ENCODE results near the gene ZDHHC14. TPM values are rescaled to one million over a fixed set of nuclear protein-coding genes. Genes with fewer than 3 reads are reported as not detected.

The ZDHHC14 gene
- total RNA-seq, 2 experiments from 2014 or later = 2.4 to 2.5 TPM

GRCh38 chr6:157659536-157660271, 278.7 kb downstream of the ZDHHC14 start:
- no peaks in the 10 kb centered on the region for H3K9me3 Mint-ChIP-seq (ENCODE audit: low read depth)
- peaks cover 11% of the 10 kb centered on the region for H3K4me1 Mint-ChIP-seq
- POLR2A ChIA-PET = interaction anchor here (0.7 kb wide), 1 partner anchor 280 kb away, joined by 4 read pairs; no protein-coding TSS in a partner anchor
- H3K4me3 Mint-ChIP-seq = no peak overlapping the region
- H3K27me3 Mint-ChIP-seq = peaks cover 2% of the 10 kb centered on the region
- H3K27ac Mint-ChIP-seq = no peak overlapping the region
- H3K36me3 Mint-ChIP-seq (ENCODE audit: low read depth) = no peaks in the 10 kb centered on the region
- CTCF ChIA-PET = interaction anchor here (0.7 to 1.1 kb wide), 3 partner anchors 174 to 371 kb away, joined by 3 to 5 read pairs (median 4); no protein-coding TSS in a partner anchor
- DNase-seq (peak; percentile 63), ATAC-seq (peak; percentile 85)
- intact Hi-C loops (cut with DNase I, micrococcal nuclease) = loop anchor here in 1 of 2 experiments (10.0 kb wide), 1 partner anchor 215 kb away; no protein-coding TSS in a partner anchor

DNA sequence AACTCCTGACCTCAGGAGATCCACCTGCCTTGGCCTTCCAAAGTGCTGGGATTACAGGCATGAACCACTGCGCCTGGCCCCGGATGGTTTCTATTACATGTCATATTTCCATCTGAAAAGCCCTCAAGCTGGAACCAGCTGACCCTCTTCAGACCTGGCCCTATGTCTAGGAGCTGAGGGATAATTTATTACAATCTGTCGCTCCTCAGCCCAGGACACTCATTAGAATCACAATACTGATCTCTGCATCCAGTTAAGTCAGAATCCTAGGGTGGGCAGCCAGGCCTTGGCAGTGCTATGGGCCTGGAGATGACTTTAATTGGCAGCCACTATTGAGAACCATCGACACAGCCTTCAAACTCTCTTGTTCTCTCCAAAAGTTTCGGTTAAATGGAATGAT, 279.4 kb downstream of the ZDHHC14 start:
- CTCF ChIA-PET = no interaction called here

GRCh38 chr6:157661652-157662051, 280.7 kb downstream of the ZDHHC14 start:
- Mint-ChIP-seq H3K27ac (no peak overlapping the region), H3K27me3 (peaks cover 7% of the 10 kb centered on the region), H3K4me1 (peaks cover 11% of the 10 kb centered on the region), H3K4me3 (no peak overlapping the region), H3K9me3 (ENCODE audit: low read depth) (no peaks in the 10 kb centered on the region), H3K36me3 (ENCODE audit: low read depth) (no peaks in the 10 kb centered on the region)
- DNase-seq (no peak), ATAC-seq (no peak)
- ChIA-PET POLR2A (interaction anchor here (0.7 kb wide), 1 partner anchor 269 kb away, joined by 4 read pairs; no protein-coding TSS in a partner anchor), CTCF (interaction anchor here (0.7 to 2.4 kb wide), 4 partner anchors 14 to 347 kb away, joined by 3 to 7 read pairs (median 4); no protein-coding TSS in a partner anchor)
- intact Hi-C loops (cut with DNase I, micrococcal nuclease) = loop anchor here in 1 of 2 experiments (10.0 kb wide), 1 partner anchor 213 kb away; no protein-coding TSS in a partner anchor

More for the DNA sequence above, 279.4 kb downstream of the ZDHHC14 start:
- ATAC-seq (no peak), DNase-seq (no peak)
- Mint-ChIP-seq H3K4me3 (no peak overlapping the region), H3K4me1 (peaks cover 11% of the 10 kb centered on the region), H3K9me3 (ENCODE audit: low read depth) (no peaks in the 10 kb centered on the region), H3K36me3 (ENCODE audit: low read depth) (no peaks in the 10 kb centered on the region), H3K27ac (no peak overlapping the region), H3K27me3 (peaks cover 4% of the 10 kb centered on the region)
- POLR2A ChIA-PET = no interaction called here
- intact Hi-C loops (cut with DNase I, micrococcal nuclease) = loop anchor here in 1 of 2 experiments (10.0 kb wide), 1 partner anchor 214 kb away; no protein-coding TSS in a partner anchor

DNA sequence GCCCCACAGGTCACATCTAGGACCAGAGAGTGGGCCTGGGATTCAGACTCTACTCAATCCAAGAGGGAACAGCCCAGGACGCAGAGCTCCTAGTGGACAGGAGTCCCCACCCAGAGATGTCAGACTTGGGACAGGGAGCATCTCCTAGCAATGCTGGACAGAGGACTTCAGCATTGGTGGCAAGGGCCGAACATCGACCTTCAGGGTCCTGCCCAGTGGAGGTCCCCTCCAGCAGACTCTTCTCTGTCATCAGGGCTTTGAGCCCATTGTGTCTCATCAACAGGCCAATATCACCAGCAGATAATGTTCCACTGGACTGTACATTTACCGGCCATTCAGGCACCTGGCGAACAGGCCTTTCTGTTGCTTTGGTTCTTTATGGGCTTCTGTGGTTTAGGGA, 282.3 kb downstream of the ZDHHC14 start:
- DNase-seq = no peak
- ChIA-PET POLR2A (no interaction called here), CTCF (interaction anchor here (2.4 kb wide), 1 partner anchor 348 kb away, joined by 7 read pairs; no protein-coding TSS in a partner anchor)
- no peaks in the 10 kb centered on the region for H3K36me3 Mint-ChIP-seq (ENCODE audit: low read depth)
- H3K4me3 Mint-ChIP-seq = no peak overlapping the region
- ATAC-seq = no peak
- H3K4me1 Mint-ChIP-seq = peaks cover 22% of the 10 kb centered on the region
- H3K9me3 Mint-ChIP-seq (ENCODE audit: low read depth) = no peaks in the 10 kb centered on the region
- peaks cover 7% of the 10 kb centered on the region for H3K27me3 Mint-ChIP-seq
- intact Hi-C loops (cut with DNase I, micrococcal nuclease) = loop anchor here in 1 of 2 experiments (10.0 kb wide), 1 partner anchor 212 kb away; no protein-coding TSS in a partner anchor
- no peak overlapping the region for H3K27ac Mint-ChIP-seq

DNA sequence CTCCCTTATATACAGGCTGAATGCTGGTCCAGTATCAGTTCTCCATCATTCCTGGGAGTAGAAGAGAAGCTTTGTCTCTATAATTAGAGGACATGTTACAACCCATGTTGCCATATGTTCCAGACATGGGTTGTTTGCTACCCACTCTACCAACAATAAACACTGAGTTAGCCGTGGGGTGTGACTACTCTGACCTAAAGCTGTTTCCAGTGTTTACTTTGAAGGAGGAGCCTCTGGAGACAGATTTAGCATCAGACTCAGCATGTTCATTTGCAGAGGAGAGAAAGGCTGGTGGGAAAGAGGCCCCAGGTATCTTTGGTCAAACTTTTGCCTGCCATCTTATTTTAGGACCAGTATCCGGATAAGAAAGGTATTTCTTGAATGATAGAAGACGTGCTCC, 284.2 kb downstream of the ZDHHC14 start:
- Mint-ChIP-seq H3K4me1 (peaks cover 24% of the 10 kb centered on the region), H3K27ac (no peak overlapping the region), H3K4me3 (no peak overlapping the region), H3K36me3 (ENCODE audit: low read depth) (no peaks in the 10 kb centered on the region), H3K27me3 (peaks cover 5% of the 10 kb centered on the region), H3K9me3 (ENCODE audit: low read depth) (no peaks in the 10 kb centered on the region)
- ChIA-PET CTCF (interaction anchor here (0.6 to 4.0 kb wide), 5 partner anchors 342 to 432 kb away, joined by 3 to 24 read pairs (median 16); partner anchors contain the start of gene TMEM242), POLR2A (no interaction called here)
- DNase-seq (no peak), ATAC-seq (no peak)
- intact Hi-C loops (cut with DNase I, micrococcal nuclease) = loop anchor here (5.0 to 10.0 kb wide), 5 partner anchors 97 to 407 kb away; partner anchors contain the start of gene ZDHHC14 (in 1 of the 2)

GRCh38 chr6:157666729-157667128, 285.7 kb downstream of the ZDHHC14 start:
- peaks cover 5% of the 10 kb centered on the region for H3K27me3 Mint-ChIP-seq
- POLR2A ChIA-PET = no interaction called here
- no peaks in the 10 kb centered on the region for H3K36me3 Mint-ChIP-seq (ENCODE audit: low read depth)
- no peak for DNase-seq
- no peak overlapping the region for H3K4me3 Mint-ChIP-seq
- no peak overlapping the region for H3K27ac Mint-ChIP-seq
- no peaks in the 10 kb centered on the region for H3K9me3 Mint-ChIP-seq (ENCODE audit: low read depth)
- no peak for ATAC-seq
- peaks cover 31% of the 10 kb centered on the region for H3K4me1 Mint-ChIP-seq
- intact Hi-C loops (cut with DNase I, micrococcal nuclease) = loop anchor here (1.0 to 10.0 kb wide), 8 partner anchors 96 to 406 kb away; partner anchors contain the start of genes TMEM242 (in 1 of the 2) and ZDHHC14 (in 1 of the 2)
- CTCF ChIA-PET = interaction anchor here (0.6 to 4.0 kb wide), 23 partner anchors 10 to 1523 kb away, joined by 3 to 24 read pairs (median 3); partner anchors contain the start of gene TMEM242

DNA sequence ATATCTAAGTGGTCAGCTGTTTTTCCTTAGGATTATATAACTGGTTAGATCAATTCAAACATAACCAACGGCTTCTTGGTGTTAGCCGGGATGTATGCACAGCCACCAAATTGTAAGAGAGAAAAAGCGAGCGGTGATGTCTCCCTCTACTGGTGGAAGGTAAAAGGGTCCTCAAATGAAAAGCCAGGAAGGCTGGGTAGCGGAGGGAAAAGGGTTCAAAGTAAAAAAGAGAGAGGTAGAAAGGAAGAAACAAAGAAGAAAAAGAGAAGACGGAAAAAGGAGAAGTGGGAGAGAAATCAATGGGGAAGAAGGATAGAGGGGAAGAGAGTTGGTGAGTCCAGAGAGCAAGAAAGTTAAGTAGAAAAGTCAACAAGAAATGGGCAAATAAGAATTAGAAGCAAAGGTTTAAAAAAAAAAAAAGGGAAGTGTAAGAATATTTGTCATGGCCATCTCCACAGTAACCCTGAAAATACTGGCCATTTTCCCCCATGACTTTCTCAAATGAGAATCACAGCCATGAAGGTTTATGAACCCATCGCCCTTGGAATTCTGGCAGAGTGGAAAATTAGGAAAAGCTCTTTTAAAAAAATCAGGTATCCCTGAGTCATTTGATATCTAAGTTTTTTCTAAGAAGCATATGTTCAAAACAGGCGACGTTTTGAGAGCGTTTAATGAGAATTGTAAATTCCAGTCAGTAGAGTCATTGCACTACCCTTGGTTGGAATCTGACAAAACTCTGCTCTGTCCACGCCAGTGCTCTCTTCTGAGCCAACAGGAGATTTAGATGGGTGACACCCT, 286.4 kb downstream of the ZDHHC14 start:
- H3K4me1 Mint-ChIP-seq = peaks cover 31% of the 10 kb centered on the region
- no peak overlapping the region for H3K4me3 Mint-ChIP-seq
- H3K9me3 Mint-ChIP-seq (ENCODE audit: low read depth) = no peaks in the 10 kb centered on the region
- intact Hi-C loops (cut with DNase I, micrococcal nuclease) = loop anchor here (1.0 to 10.0 kb wide), 8 partner anchors 95 to 405 kb away; partner anchors contain the start of genes TMEM242 (in 1 of the 2) and ZDHHC14 (in 1 of the 2)
- peaks cover 5% of the 10 kb centered on the region for H3K27me3 Mint-ChIP-seq
- ChIA-PET CTCF (interaction anchor here (0.6 to 4.0 kb wide), 31 partner anchors 11 to 1522 kb away, joined by 3 to 24 read pairs (median 3); partner anchors contain the start of gene TMEM242), POLR2A (no interaction called here)
- H3K27ac Mint-ChIP-seq = no peak overlapping the region
- H3K36me3 Mint-ChIP-seq (ENCODE audit: low read depth) = no peaks in the 10 kb centered on the region
- DNase-seq (peak; percentile 73), ATAC-seq (peak; percentile 48)

GRCh38 chr6:157668009-157668401, 287.0 kb downstream of the ZDHHC14 start:
- intact Hi-C loops (cut with DNase I, micrococcal nuclease) = loop anchor here (5.0 to 10.0 kb wide), 5 partner anchors 94 to 404 kb away; partner anchors contain the start of gene ZDHHC14 (in 1 of the 2)
- POLR2A ChIA-PET = no interaction called here

DNA sequence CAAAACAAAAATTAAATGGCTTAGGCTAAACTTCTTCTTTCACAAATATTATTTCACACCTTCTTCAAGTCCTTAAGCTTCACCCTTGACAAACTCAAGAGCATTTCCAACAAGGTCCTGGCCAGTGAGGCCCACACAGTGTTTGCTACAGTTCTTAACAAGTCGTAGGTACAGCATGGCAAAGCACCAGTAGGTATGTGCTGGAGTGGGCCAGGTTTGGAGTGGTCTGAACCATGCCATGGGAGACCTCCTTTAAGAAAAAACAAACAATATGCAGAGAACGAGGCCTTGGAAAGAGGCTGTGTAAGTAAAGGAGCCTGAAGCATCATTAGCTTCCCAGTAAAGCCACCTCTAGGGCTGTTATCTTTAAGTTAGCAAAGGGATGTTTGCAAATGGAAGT, 287.7 kb downstream of the ZDHHC14 start:
- DNase-seq (no peak), ATAC-seq (no peak)
- Mint-ChIP-seq H3K4me1 (peaks cover 31% of the 10 kb centered on the region), H3K27me3 (peaks cover 5% of the 10 kb centered on the region), H3K27ac (no peak overlapping the region), H3K9me3 (ENCODE audit: low read depth) (no peaks in the 10 kb centered on the region), H3K4me3 (no peak overlapping the region), H3K36me3 (ENCODE audit: low read depth) (no peaks in the 10 kb centered on the region)
- intact Hi-C loops (cut with DNase I, micrococcal nuclease) = loop anchor here (5.0 to 10.0 kb wide), 5 partner anchors 94 to 404 kb away; partner anchors contain the start of gene ZDHHC14 (in 1 of the 2)
- ChIA-PET CTCF (interaction anchor here (1.0 to 4.0 kb wide), 9 partner anchors 10 to 354 kb away, joined by 3 to 24 read pairs (median 5); partner anchors contain the start of gene TMEM242), POLR2A (no interaction called here)

More at GRCh38 chr6:157668009-157668401, 287.0 kb downstream of the ZDHHC14 start:
- Mint-ChIP-seq H3K9me3 (ENCODE audit: low read depth) (no peaks in the 10 kb centered on the region), H3K4me1 (peaks cover 31% of the 10 kb centered on the region), H3K36me3 (ENCODE audit: low read depth) (no peaks in the 10 kb centered on the region), H3K27ac (no peak overlapping the region), H3K4me3 (no peak overlapping the region), H3K27me3 (peaks cover 5% of the 10 kb centered on the region)
- DNase-seq (peak; percentile 38), ATAC-seq (peak; percentile 84)
- CTCF ChIA-PET = interaction anchor here (0.6 to 4.0 kb wide), 20 partner anchors 10 to 404 kb away, joined by 3 to 24 read pairs (median 4); partner anchors contain the start of gene TMEM242

GRCh38 chr6:157669323-157669722, 288.3 kb downstream of the ZDHHC14 start:
- DNase-seq (no peak), ATAC-seq (no peak)
- CTCF ChIA-PET = interaction anchor here (1.0 to 3.2 kb wide), 12 partner anchors 9 to 403 kb away, joined by 3 to 12 read pairs (median 6); partner anchors contain the start of gene TMEM242
- Mint-ChIP-seq H3K9me3 (ENCODE audit: low read depth) (no peaks in the 10 kb centered on the region), H3K4me1 (peaks cover 31% of the 10 kb centered on the region), H3K27me3 (peaks cover 5% of the 10 kb centered on the region), H3K36me3 (ENCODE audit: low read depth) (no peaks in the 10 kb centered on the region), H3K27ac (no peak overlapping the region), H3K4me3 (no peak overlapping the region)
- intact Hi-C loops (cut with DNase I, micrococcal nuclease) = loop anchor here (5.0 to 10.0 kb wide), 5 partner anchors 93 to 403 kb away; partner anchors contain the start of gene ZDHHC14 (in 1 of the 2)
- POLR2A ChIA-PET = interaction anchor here (0.6 kb wide), 1 partner anchor 13 kb away, joined by 3 read pairs; no protein-coding TSS in a partner anchor

Measured in activated CD4-positive, alpha-beta T cell treated with anti-CD3 and anti-CD28 coated beads for 36 hours (primary cell).